Activated CD8-positive, alpha-beta memory T cell treated with anti-CD3 and anti-CD28 coated beads, Interleukin-2, amount 50 U/mL, for 24 hours (primary cell): ENCODE results near the gene GGT5.
"Not testable (repeated sequence)": the region's sequence is repeated elsewhere in the genome, so short reads cannot be mapped to it uniquely, and the experiment has no call there.

Source experiments
- DNase-seq: peaks from one replicate; pipeline ENCODE4 v3.0.0-alpha.2; 2020; ENCODE audit errors: extremely low read depth

Gene GGT5

DNA sequence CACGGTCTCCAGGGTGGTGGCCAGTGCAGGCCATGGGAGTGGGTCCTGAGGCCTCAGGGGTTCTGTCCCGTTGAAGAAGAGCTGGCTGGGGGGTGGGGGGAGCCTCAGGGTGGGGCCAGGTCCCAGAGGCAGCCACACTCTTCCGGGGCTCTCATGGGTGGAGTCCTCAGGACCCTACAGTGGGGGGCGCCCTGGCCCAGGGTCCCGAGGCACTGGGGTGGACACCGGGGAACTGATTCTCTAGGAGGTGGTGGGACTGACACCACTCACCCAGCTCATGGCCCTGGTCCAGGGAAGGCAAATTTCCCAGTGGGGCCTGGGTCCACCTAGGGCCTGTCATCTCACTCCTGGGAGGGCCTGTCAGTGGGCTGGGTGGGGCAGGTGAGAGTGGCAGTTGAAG, 12.8 kb downstream of the GGT5 start:
- DNase-seq, result no peak

GRCh38 chr22:24231706-24232105, 13.2 kb downstream of the GGT5 start:
- DNase-seq, result no peak

- peak; percentile 20 for DNase-seq
These were observed 13.8 kb downstream of the GGT5 start for GRCh38 chr22:24230911-24231656.

DNA sequence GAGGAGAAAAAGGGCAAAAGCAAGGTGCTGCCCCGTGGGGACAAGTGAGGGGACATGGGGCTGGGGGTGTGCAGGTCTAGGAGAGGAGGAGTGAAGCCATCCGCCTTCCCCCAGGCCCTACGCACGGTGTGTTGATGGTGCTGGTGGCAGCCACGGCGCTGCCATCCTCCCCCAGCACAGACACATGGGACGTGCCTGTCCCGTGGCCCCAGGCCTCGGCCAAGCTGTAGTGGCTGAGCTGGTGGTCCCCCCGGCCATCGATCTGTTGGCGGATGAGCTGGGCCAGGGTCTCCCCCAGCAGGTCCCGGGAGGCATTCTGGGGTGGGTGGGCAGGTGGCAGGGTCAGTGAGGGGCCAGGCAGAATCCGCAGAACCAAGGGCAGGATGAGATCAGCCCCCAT, 18.9 kb downstream of the GGT5 start:
- no peak for DNase-seq

- no peak for DNase-seq
These were observed 19.8 kb downstream of the GGT5 start for GRCh38 chr22:24225044-24225601.

- no peak for DNase-seq
These were observed 20.4 kb downstream of the GGT5 start for GRCh38 chr22:24224468-24224867.

- DNase-seq, result no peak
These were observed 25.1 kb downstream of the GGT5 start for GRCh38 chr22:24219750-24220149.

DNA sequence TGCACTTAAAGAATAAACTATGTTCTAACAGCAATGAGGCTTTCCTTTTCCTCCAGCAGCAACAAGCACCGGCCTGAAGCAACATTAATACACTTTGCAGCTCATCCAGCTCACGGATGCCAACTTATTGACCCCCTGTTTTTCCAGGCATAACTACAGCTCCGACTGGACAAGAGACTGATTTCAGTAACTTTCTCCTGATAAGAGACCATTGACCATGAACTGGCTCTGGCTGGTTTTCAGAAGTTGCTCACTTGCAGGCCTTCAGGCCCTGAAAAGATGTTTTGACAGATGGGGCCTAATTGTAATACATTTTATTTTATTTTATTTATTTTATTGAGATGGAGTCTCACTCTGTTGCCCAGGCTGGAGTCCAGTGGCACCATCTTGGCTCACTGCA, 27.5 kb downstream of the GGT5 start:
- no peak for DNase-seq

- no peak for DNase-seq
These were observed 28.2 kb downstream of the GGT5 start for GRCh38 chr22:24216541-24217209.

GRCh38 chr22:24214467-24215285, 30.2 kb downstream of the GGT5 start:
- no peak for DNase-seq

- DNase-seq, result not testable (repeated sequence)
These were observed 31.8 kb downstream of the GGT5 start for GRCh38 chr22:24213111-24213510.

DNA sequence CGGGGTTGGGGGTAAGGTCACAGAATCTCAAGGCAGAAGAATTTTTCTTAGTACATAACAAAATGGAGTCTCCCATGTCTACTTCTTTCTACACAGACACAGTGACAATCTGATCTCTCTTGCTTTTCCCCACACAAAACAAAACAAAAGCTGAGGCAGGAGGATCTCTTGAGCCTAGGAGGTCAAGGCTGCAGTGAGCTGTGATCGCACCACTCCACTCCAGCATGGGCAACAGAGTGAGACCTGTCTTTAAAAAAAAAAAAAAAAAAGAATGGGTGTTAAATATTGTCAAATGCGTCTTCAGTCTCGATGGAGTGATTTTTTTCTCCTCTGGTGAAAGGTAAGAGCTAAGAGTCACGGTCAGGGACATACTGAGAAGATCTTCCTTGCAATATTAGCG, 33.2 kb downstream of the GGT5 start:
- not testable (repeated sequence) for DNase-seq

GRCh38 chr22:24210409-24210808, 34.5 kb downstream of the GGT5 start:
- not testable (repeated sequence) for DNase-seq

DNA sequence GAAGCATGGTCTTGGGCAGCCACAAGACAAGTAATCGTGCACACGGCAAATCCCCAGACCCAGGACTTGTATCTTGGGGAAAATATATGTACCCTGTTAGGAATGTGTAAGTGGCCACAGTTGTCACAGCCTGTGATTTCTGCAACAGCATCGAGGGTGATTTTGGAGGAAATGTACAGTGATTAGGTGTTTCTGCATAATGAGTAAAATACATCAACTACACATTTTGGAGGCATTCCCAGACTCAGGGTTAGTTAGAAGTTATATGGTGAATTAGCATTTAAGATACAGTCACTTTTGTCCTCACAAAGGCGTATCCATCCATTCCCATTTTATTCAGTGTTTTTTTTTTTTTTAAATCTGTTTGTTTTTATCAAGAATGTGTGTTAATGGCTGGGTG, 35.2 kb downstream of the GGT5 start:
- DNase-seq, result no peak

GRCh38 chr22:24209016-24209415, 35.9 kb downstream of the GGT5 start:
- DNase-seq, result no peak

DNA sequence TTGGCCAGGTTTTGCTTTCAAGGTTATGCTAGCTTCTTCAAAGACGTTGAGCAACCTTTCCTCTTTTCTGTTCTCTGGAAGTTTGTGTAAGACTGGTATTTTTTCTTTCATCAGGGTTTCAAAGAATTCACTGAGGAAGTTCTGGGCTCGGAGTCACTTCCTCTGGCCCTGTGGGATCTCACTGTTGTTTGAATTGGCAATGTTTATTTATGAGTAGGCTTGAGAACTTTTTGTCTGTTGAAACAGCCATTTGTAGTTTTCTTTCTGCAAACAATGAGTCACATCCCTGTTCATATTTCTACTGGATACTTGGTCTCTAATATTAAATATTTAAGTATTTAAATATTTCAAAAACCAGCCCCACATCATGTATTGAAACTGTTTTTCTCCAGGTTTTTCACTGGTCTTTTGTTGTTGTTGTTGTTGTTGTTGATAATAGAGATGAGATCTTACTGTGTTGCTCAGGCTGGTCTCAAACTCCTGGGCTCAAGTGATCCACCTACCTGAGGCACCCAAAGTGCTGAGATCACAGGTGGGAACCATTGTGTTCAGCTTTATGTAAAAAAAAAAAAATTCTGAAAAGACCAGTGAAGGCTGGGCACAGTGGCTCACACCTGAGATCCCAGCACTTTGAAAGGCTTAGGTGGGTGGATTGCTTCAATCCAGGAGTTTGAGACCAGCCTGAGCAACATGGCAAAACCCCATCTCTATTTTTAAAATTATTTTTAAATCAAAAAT, 36.7 kb downstream of the GGT5 start:
- DNase-seq, result no peak

DNA sequence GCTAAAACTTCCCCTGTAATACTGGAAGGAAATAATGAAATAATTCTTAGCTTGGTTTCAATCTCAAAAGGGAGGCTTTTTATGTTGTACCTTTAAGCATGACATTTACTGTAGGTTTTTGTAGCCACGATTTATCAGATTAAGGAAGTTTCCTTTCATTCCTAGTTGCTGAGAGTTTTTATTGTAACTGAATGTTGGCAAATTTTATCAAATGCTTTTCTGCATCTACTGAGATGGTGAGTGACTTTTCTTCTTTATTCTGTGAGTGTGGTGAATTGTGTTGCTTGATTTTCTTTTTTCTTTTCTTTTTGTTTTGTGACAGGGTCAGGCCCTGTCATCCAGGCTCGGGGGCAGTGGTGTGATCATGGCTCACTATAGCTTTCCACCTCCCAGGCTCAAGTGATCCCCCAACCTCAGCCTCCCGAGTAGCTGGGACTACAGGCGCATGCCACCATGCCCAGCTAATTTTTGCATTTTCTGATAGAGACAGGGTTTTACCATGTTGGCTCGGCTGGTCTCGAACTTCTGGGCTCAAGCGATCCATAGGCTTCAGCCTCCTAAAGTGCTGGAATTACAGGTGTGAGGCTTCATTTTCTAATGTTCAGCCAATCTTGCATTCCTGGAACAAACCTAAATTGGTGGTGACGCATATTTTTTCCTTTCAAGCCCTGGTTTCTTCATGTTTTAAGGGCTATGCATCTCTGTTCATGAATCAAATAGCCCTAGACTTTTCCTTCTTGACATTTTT, 37.4 kb downstream of the GGT5 start:
- DNase-seq, result no peak

GRCh38 chr22:24206460-24207263, 38.2 kb downstream of the GGT5 start:
- DNase-seq, result not testable (repeated sequence)

DNA sequence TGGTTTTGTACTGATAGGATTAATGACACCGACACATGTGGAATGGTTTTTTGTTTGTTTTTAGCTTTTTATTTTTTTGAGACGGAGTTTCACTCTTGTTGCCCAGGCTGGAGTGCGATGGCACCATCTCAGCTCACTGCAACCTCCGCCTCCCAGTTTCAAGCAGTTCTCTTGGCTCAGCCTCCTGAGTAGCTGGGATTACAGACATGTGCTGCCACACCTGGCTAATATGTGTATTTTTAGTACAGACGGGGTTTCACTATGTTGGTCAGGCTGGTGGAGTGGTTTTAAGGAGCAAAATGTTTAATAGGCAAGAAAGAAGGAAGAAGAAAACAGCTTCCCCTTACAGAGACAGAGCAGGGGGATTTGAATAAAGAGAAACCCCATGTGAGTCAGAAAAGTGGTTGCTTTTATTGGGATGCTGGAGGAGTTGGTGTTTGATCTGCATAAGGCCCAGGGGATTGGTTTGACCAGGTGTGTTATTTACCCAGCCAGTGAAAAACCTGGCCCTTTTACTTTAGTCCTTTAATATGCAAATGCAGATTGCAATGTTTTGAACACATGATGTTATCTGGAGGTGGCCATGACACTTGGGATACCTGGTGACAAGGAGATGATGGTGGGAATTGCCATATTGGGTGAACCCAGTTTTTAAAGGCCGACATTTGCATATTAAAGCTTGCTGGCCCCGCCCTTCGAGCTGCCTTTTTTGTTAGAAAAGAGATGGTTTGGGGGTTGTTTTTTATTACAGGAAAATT, 39.3 kb downstream of the GGT5 start:
- DNase-seq, result no peak
